Lung (tissue), 12 donors: ENCODE measurements around the gene GPR137B. TPM values are rescaled to one million over a fixed set of nuclear protein-coding genes. Genes with fewer than 3 reads are reported as not detected.
"Not testable (repeated sequence)": the region's sequence is repeated elsewhere in the genome, so short reads cannot be mapped to it uniquely, and the experiment has no call there.

Experiments used
- ATAC-seq: fragments of 200-7000 bp; cut with Tn5 transposase; one replicate; pipeline ENCODE4 v1.9.1; 2020; ENCODE audit warnings: moderate number of reproducible peaks; ENCODE audit not compliant: insufficient read depth, low FRiP score
- DNase-seq, 3 donors: peaks; one replicate each; pipeline ENCODE4 v3.0.0-alpha.2; 2013 to 2017
- H3K27ac ChIP-seq, 2 donors: one replicate each; pipeline ENCODE4 v1.5.1; 2013; ENCODE audit warnings: mild to moderate bottlenecking in 2 of 2, moderate library complexity in 2 of 2, control low read depth in 1 of 2, inconsistent platforms in 1 of 2, low read depth in 1 of 2, low read length in 1 of 2
- H3K27me3 ChIP-seq, 3 donors: one replicate each; pipeline ENCODE4 v1.5.1; 2013; ENCODE audit warnings: low read length in 2 of 3; ENCODE audit not compliant: control insufficient read depth in 3 of 3, insufficient read depth in 3 of 3
- H3K36me3 ChIP-seq, 4 donors: one replicate each; pipeline ENCODE4 v1.5.1; 2013; ENCODE audit warnings: low read length in 4 of 4, mild to moderate bottlenecking in 1 of 4, moderate library complexity in 1 of 4; ENCODE audit not compliant: control insufficient read depth in 4 of 4, insufficient read depth in 4 of 4
- H3K4me1 ChIP-seq, 5 donors: one replicate each; pipeline ENCODE4 v1.5.1; 2013; ENCODE audit warnings: low read length in 5 of 5, mild to moderate bottlenecking in 2 of 5, moderate library complexity in 1 of 5; ENCODE audit not compliant: control insufficient read depth in 5 of 5, insufficient read depth in 5 of 5
- H3K4me3 ChIP-seq: one replicate; pipeline ENCODE4 v1.5.1; 2013; ENCODE audit warnings: mild to moderate bottlenecking, control low read depth, moderate library complexity
- H3K9ac ChIP-seq, 2 donors: one replicate each; pipeline ENCODE4 v1.5.1; 2013; ENCODE audit warnings: low read length in 2 of 2, control low read depth in 1 of 2; ENCODE audit not compliant: insufficient read depth in 1 of 2
- H3K9me3 ChIP-seq, 4 donors: one replicate each; pipeline ENCODE4 v1.5.1; 2013; ENCODE audit warnings: low read length in 3 of 4, mild to moderate bottlenecking in 1 of 4, moderate library complexity in 1 of 4; ENCODE audit not compliant: control insufficient read depth in 4 of 4, insufficient read depth in 3 of 4
- WGBS, 2 donors: extraction: QIAGEN DNeasy Blood & Tissue Kit; methylation state at CpG; one replicate each; pipeline ENCODE4 v1.1.7; 2013; 5-methylcytosine and 5-hydroxymethylcytosine counted together
- polyA plus RNA-seq, 2 donors: library from polyadenylated mRNA; stranded (reverse); fragments of 200-250 nt; gene quantifications; one replicate each; pipeline ENCODE4 v1.2.1, GENCODE V29; 2013
- total RNA-seq, 2 donors: library from RNA; depleted of rRNA in 1 of 2; stranded (reverse); fragments of >200 nt in 1 of 2; gene quantifications; one replicate each; pipeline ENCODE4 v1.2.1, GENCODE V29; 2014 to 2021
- TF ChIP-seq, protein P1 (sequence below): IDR thresholded peaks from 2 replicates; pipeline ENCODE4 v1.5.1; 2012; ENCODE audit warnings: mild to moderate bottlenecking; ENCODE audit errors: control extremely low read depth, extremely low read depth
- donor health status: control.
- donor health status: control.
- donor health status: Bipolar disorder and iron deficiency.
- donor health status: healthy.
- donor health status: DM: yes; HTN: yes; CAD: no.

Gene GPR137B
- total and polyA plus RNA-seq, 4 donors = 7.0 to 31.0 (median 19.1) TPM

DNA sequence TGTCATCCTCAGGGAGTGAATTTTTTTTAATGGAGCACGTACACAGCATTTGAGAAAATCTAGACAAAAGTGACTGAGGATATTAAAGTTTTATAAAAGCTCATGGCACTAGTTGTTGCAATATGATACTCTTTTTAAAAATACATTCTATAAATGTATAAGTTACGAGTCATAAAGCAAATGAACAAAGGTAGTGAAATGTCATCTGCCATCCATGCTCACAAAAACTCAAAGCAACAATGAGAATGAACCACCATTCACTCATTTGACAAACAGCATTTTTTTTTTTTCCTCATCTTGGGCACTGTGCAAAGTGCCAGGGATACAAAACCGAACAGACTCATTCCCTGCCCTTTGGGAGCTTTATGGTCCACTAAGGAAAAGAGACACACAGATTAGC lies 38.7 kb downstream of the GPR137B start:
- H3K9me3 ChIP-seq = no peaks in the 10 kb centered on the region
- no peak overlapping the region for H3K27ac ChIP-seq
- H3K9ac ChIP-seq = no peak overlapping the region
- TF ChIP-seq, protein P1, sequence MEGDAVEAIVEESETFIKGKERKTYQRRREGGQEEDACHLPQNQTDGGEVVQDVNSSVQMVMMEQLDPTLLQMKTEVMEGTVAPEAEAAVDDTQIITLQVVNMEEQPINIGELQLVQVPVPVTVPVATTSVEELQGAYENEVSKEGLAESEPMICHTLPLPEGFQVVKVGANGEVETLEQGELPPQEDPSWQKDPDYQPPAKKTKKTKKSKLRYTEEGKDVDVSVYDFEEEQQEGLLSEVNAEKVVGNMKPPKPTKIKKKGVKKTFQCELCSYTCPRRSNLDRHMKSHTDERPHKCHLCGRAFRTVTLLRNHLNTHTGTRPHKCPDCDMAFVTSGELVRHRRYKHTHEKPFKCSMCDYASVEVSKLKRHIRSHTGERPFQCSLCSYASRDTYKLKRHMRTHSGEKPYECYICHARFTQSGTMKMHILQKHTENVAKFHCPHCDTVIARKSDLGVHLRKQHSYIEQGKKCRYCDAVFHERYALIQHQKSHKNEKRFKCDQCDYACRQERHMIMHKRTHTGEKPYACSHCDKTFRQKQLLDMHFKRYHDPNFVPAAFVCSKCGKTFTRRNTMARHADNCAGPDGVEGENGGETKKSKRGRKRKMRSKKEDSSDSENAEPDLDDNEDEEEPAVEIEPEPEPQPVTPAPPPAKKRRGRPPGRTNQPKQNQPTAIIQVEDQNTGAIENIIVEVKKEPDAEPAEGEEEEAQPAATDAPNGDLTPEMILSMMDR = no peak
- peaks cover 0 to 8% (median 0%) of the 10 kb centered on the region in 5 donors for H3K4me1 ChIP-seq
- 89 to 96% methylated on average over 3 of the region's 3 CpGs for WGBS, 2 donors
- ATAC-seq (no peak), DNase-seq (no peak)
- H3K36me3 ChIP-seq = peaks cover 4 to 12% (median 6%) of the 10 kb centered on the region in 4 donors
- no peaks in the 10 kb centered on the region for H3K27me3 ChIP-seq
- H3K4me3 ChIP-seq = no peak overlapping the region

DNA sequence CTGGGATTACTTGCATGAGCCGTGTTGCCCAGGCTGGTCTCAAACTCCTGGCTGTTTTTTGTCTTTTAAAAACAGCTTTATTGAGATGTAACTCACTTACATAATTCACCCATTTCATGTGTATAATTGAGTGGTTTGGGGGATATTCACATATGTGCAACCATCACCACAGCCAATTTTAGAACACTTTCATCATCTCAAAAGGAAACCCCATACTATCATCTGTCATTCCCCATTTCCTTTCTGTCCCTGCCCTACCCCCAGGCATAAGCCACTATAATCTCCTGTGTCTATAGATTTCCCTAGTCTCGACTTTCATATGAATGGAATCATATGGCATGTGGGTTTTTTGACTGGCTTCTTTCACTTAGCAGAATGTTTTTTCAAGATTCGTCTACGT lies 43.3 kb downstream of the GPR137B start:
- Histone ChIP-seq H3K4me1 (no peaks in the 10 kb centered on the region), H3K4me3 (no peak overlapping the region), H3K9ac (no peak overlapping the region), H3K9me3 (no peaks in the 10 kb centered on the region), H3K27ac (no peak overlapping the region), H3K36me3 (peaks cover 0 to 12% (median 2%) of the 10 kb centered on the region in 4 donors), H3K27me3 (no peaks in the 10 kb centered on the region)
- no peak for DNase-seq
- 58 to 79% methylated on average over 4 of the region's 4 CpGs for WGBS, 2 donors
- TF ChIP-seq, protein P1 = no peak
- ATAC-seq = no peak

DNA sequence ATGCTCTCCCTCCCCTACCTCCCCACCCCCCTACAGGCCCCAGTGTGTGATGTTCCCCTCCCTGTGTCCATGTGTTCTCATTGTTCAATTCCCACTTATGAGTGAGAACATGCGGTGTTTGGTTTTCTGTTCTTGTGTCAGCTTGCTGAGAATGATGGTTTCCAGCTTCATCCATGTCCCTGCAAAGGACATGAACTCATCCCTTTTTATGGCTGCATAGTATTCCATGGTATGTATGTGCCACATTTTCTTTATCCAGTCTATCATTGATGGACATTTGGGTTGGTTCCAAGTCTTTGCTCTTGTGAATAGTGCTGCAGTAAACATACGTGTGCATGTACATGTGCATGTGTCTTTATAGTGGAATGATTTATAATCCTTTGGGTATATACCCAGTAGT lies 44.1 kb downstream of the GPR137B start:
- H3K4me3 ChIP-seq, H3K27ac ChIP-seq, ATAC-seq, H3K27me3 ChIP-seq, H3K9ac ChIP-seq, H3K9me3 ChIP-seq, DNase-seq, H3K4me1 ChIP-seq, H3K36me3 ChIP-seq: not testable (repeated sequence)
- WGBS, 2 donors = 98 to 100% methylated on average over 2 of the region's 2 CpGs

DNA sequence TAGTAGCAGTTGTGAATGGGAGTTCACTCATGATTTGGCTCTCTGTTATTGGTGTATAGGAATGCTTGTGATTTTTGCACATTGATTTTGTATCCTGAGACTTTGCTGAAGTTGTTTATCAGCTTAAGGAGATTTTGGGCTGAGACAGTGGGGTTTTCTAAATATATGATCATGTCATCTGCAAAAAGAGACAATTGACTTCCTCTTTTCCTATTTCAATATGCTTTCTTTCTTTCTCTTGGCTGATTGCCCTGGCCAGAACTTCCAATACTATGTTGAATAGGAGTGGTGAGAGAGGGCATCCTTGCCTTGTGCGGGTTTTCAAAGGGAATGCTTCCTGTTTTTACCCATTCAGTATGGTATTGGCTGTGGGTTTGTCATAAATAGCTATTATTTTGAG lies 45.7 kb downstream of the GPR137B start:
- DNase-seq, H3K4me3 ChIP-seq, H3K36me3 ChIP-seq, H3K9ac ChIP-seq, H3K4me1 ChIP-seq, H3K27me3 ChIP-seq, H3K9me3 ChIP-seq, ATAC-seq, H3K27ac ChIP-seq: not testable (repeated sequence)
- WGBS, 2 donors = 70 to 91% methylated on average over 1 of the region's 1 CpG

DNA sequence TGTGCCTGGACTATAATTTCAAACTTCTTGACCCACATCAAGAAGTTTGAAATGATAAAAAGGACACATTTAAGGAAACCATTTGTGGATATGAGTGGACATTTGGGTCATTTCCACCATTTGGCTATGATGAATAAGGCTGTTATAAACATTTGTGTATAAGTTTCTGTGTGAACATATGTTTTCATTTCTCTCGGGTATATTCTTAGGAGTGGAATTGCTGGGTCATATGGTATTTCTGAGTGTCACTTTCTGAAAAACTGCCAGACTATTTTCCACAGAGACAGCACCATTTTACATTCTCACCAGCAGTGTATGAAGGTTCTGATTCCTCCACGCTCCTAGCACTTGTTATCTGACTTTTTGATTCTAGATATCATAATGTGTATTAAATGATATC lies 50.8 kb downstream of the GPR137B start:
- Histone ChIP-seq H3K9me3 (peaks cover 0 to 5% (median 2%) of the 10 kb centered on the region in 4 donors), H3K36me3 (peaks cover 0 to 13% (median 3%) of the 10 kb centered on the region in 4 donors), H3K27me3 (no peaks in the 10 kb centered on the region), H3K4me1 (no peaks in the 10 kb centered on the region), H3K4me3 (no peak overlapping the region), H3K9ac (no peak overlapping the region), H3K27ac (no peak overlapping the region)
- WGBS, 2 donors = 93 to 94% methylated on average over 2 of the region's 2 CpGs
- ATAC-seq (no peak), DNase-seq (no peak)
- TF ChIP-seq, protein P1 = no peak
